ENCODE results near the gene ADPGK. TPM values are rescaled to one million over a fixed set of nuclear protein-coding genes. Genes with fewer than 3 reads are reported as not detected.

Gene ADPGK
- total RNA-seq, 1 donor from 2014 or later = 39.1 TPM

- Histone ChIP-seq H3K4me3 (ENCODE audit: low read length in 3 of 3) (no peak overlapping the region), H3K36me3 (ENCODE audit: control insufficient read depth in 3 of 3, insufficient read depth in 3 of 3, low read length in 3 of 3) (peaks cover 17 to 36% (median 27%) of the 10 kb centered on the region in 3 donors), H3K27me3 (ENCODE audit: control insufficient read depth in 3 of 3, insufficient read depth in 3 of 3, low read length in 3 of 3) (no peaks in the 10 kb centered on the region), H3K9ac (ENCODE audit: low read depth in 1 of 3, low read length in 3 of 3) (no peak overlapping the region), H3K27ac (ENCODE audit: low read depth, low read length) (no peak overlapping the region), H3K4me1 (ENCODE audit: control insufficient read depth in 3 of 3, insufficient read depth in 3 of 3, low read length in 3 of 3) (no peaks in the 10 kb centered on the region), H3K9me3 (ENCODE audit: control insufficient read depth in 3 of 3, low read length in 3 of 3) (no peaks in the 10 kb centered on the region)
Measured at GRCh38 chr15:72760590-72761260, 22.8 kb downstream of the ADPGK start.

- Histone ChIP-seq H3K36me3 (ENCODE audit: control insufficient read depth in 3 of 3, insufficient read depth in 3 of 3, low read length in 3 of 3) (peaks cover 30 to 49% (median 46%) of the 10 kb centered on the region in 3 donors), H3K27ac (ENCODE audit: low read depth, low read length) (peak overlapping the region; percentile 25), H3K9ac (ENCODE audit: low read depth in 1 of 3, low read length in 3 of 3) (no peak overlapping the region)
Measured at GRCh38 chr15:72758182-72758581, 25.4 kb downstream of the ADPGK start.

GRCh38 chr15:72754096-72754495 is 29.5 kb downstream of the ADPGK start:
- peaks cover 35 to 57% (median 55%) of the 10 kb centered on the region in 3 donors for H3K36me3 ChIP-seq (ENCODE audit: control insufficient read depth in 3 of 3, insufficient read depth in 3 of 3, low read length in 3 of 3)

More at GRCh38 chr15:72758182-72758581, 25.4 kb downstream of the ADPGK start:
- Histone ChIP-seq H3K27me3 (ENCODE audit: control insufficient read depth in 3 of 3, insufficient read depth in 3 of 3, low read length in 3 of 3) (no peaks in the 10 kb centered on the region), H3K4me3 (ENCODE audit: low read length in 3 of 3) (no peak overlapping the region), H3K4me1 (ENCODE audit: control insufficient read depth in 3 of 3, insufficient read depth in 3 of 3, low read length in 3 of 3) (no peaks in the 10 kb centered on the region), H3K9me3 (ENCODE audit: control insufficient read depth in 3 of 3, low read length in 3 of 3) (no peaks in the 10 kb centered on the region)

GRCh38 chr15:72751751-72752455 is 31.7 kb downstream of the ADPGK start:
- Histone ChIP-seq H3K27me3 (ENCODE audit: control insufficient read depth in 3 of 3, insufficient read depth in 3 of 3, low read length in 3 of 3) (no peaks in the 10 kb centered on the region), H3K9me3 (ENCODE audit: control insufficient read depth in 3 of 3, low read length in 3 of 3) (no peaks in the 10 kb centered on the region), H3K36me3 (ENCODE audit: control insufficient read depth in 3 of 3, insufficient read depth in 3 of 3, low read length in 3 of 3) (peaks cover 29 to 50% (median 44%) of the 10 kb centered on the region in 3 donors), H3K4me1 (ENCODE audit: control insufficient read depth in 3 of 3, insufficient read depth in 3 of 3, low read length in 3 of 3) (peaks cover 0 to 4% (median 0%) of the 10 kb centered on the region in 3 donors), H3K27ac (ENCODE audit: low read depth, low read length) (no peak overlapping the region), H3K9ac (ENCODE audit: low read depth in 1 of 3, low read length in 3 of 3) (peak overlapping the region in 1 of 3 donors; percentile 20), H3K4me3 (ENCODE audit: low read length in 3 of 3) (no peak overlapping the region)

More at GRCh38 chr15:72754096-72754495, 29.5 kb downstream of the ADPGK start:
- no peak overlapping the region for H3K9ac ChIP-seq (ENCODE audit: low read depth in 1 of 3, low read length in 3 of 3)
- H3K27ac ChIP-seq (ENCODE audit: low read depth, low read length) = no peak overlapping the region
- no peak overlapping the region for H3K4me3 ChIP-seq (ENCODE audit: low read length in 3 of 3)
- peaks cover 0 to 4% (median 0%) of the 10 kb centered on the region in 3 donors for H3K4me1 ChIP-seq (ENCODE audit: control insufficient read depth in 3 of 3, insufficient read depth in 3 of 3, low read length in 3 of 3)
- no peaks in the 10 kb centered on the region for H3K9me3 ChIP-seq (ENCODE audit: control insufficient read depth in 3 of 3, low read length in 3 of 3)
- H3K27me3 ChIP-seq (ENCODE audit: control insufficient read depth in 3 of 3, insufficient read depth in 3 of 3, low read length in 3 of 3) = no peaks in the 10 kb centered on the region

- no peaks in the 10 kb centered on the region for H3K9me3 ChIP-seq (ENCODE audit: control insufficient read depth in 3 of 3, low read length in 3 of 3)
- peaks cover 0 to 4% (median 0%) of the 10 kb centered on the region in 3 donors for H3K4me1 ChIP-seq (ENCODE audit: control insufficient read depth in 3 of 3, insufficient read depth in 3 of 3, low read length in 3 of 3)
- no peak overlapping the region for H3K27ac ChIP-seq (ENCODE audit: low read depth, low read length)
- no peak overlapping the region for H3K4me3 ChIP-seq (ENCODE audit: low read length in 3 of 3)
- H3K27me3 ChIP-seq (ENCODE audit: control insufficient read depth in 3 of 3, insufficient read depth in 3 of 3, low read length in 3 of 3) = no peaks in the 10 kb centered on the region
- no peak overlapping the region for H3K9ac ChIP-seq (ENCODE audit: low read depth in 1 of 3, low read length in 3 of 3)
- H3K36me3 ChIP-seq (ENCODE audit: control insufficient read depth in 3 of 3, insufficient read depth in 3 of 3, low read length in 3 of 3) = peaks cover 11 to 28% (median 26%) of the 10 kb centered on the region in 3 donors
Measured at GRCh38 chr15:72749700-72750099, 33.9 kb downstream of the ADPGK start.

- Histone ChIP-seq H3K9ac (ENCODE audit: low read depth in 1 of 3, low read length in 3 of 3) (no peak overlapping the region), H3K27me3 (ENCODE audit: control insufficient read depth in 3 of 3, insufficient read depth in 3 of 3, low read length in 3 of 3) (no peaks in the 10 kb centered on the region), H3K9me3 (ENCODE audit: control insufficient read depth in 3 of 3, low read length in 3 of 3) (no peaks in the 10 kb centered on the region), H3K4me1 (ENCODE audit: control insufficient read depth in 3 of 3, insufficient read depth in 3 of 3, low read length in 3 of 3) (no peaks in the 10 kb centered on the region), H3K27ac (ENCODE audit: low read depth, low read length) (no peak overlapping the region), H3K4me3 (ENCODE audit: low read length in 3 of 3) (no peak overlapping the region), H3K36me3 (ENCODE audit: control insufficient read depth in 3 of 3, insufficient read depth in 3 of 3, low read length in 3 of 3) (peaks cover 10 to 41% (median 29%) of the 10 kb centered on the region in 3 donors)
Measured at GRCh38 chr15:72740219-72740618, 43.3 kb downstream of the ADPGK start.

- H3K27me3 ChIP-seq (ENCODE audit: control insufficient read depth in 3 of 3, insufficient read depth in 3 of 3, low read length in 3 of 3) = no peaks in the 10 kb centered on the region
- no peak overlapping the region for H3K9ac ChIP-seq (ENCODE audit: low read depth in 1 of 3, low read length in 3 of 3)
- H3K9me3 ChIP-seq (ENCODE audit: control insufficient read depth in 3 of 3, low read length in 3 of 3) = no peaks in the 10 kb centered on the region
- H3K4me3 ChIP-seq (ENCODE audit: low read length in 3 of 3) = no peak overlapping the region
- no peaks in the 10 kb centered on the region for H3K4me1 ChIP-seq (ENCODE audit: control insufficient read depth in 3 of 3, insufficient read depth in 3 of 3, low read length in 3 of 3)
- peaks cover 10 to 51% (median 40%) of the 10 kb centered on the region in 3 donors for H3K36me3 ChIP-seq (ENCODE audit: control insufficient read depth in 3 of 3, insufficient read depth in 3 of 3, low read length in 3 of 3)
- no peak overlapping the region for H3K27ac ChIP-seq (ENCODE audit: low read depth, low read length)
Measured at GRCh38 chr15:72737723-72738122, 45.8 kb downstream of the ADPGK start.

- no peak overlapping the region for H3K4me3 ChIP-seq (ENCODE audit: low read length in 3 of 3)
- no peaks in the 10 kb centered on the region for H3K4me1 ChIP-seq (ENCODE audit: control insufficient read depth in 3 of 3, insufficient read depth in 3 of 3, low read length in 3 of 3)
- peaks cover 10 to 51% (median 43%) of the 10 kb centered on the region in 3 donors for H3K36me3 ChIP-seq (ENCODE audit: control insufficient read depth in 3 of 3, insufficient read depth in 3 of 3, low read length in 3 of 3)
- no peaks in the 10 kb centered on the region for H3K9me3 ChIP-seq (ENCODE audit: control insufficient read depth in 3 of 3, low read length in 3 of 3)
- no peak overlapping the region for H3K9ac ChIP-seq (ENCODE audit: low read depth in 1 of 3, low read length in 3 of 3)
- H3K27me3 ChIP-seq (ENCODE audit: control insufficient read depth in 3 of 3, insufficient read depth in 3 of 3, low read length in 3 of 3) = no peaks in the 10 kb centered on the region
- no peak overlapping the region for H3K27ac ChIP-seq (ENCODE audit: low read depth, low read length)
Measured at GRCh38 chr15:72737061-72737460, 46.5 kb downstream of the ADPGK start.

- Histone ChIP-seq H3K9me3 (ENCODE audit: control insufficient read depth in 3 of 3, low read length in 3 of 3) (no peaks in the 10 kb centered on the region), H3K27me3 (ENCODE audit: control insufficient read depth in 3 of 3, insufficient read depth in 3 of 3, low read length in 3 of 3) (no peaks in the 10 kb centered on the region), H3K27ac (ENCODE audit: low read depth, low read length) (no peak overlapping the region), H3K4me1 (ENCODE audit: control insufficient read depth in 3 of 3, insufficient read depth in 3 of 3, low read length in 3 of 3) (no peaks in the 10 kb centered on the region), H3K36me3 (ENCODE audit: control insufficient read depth in 3 of 3, insufficient read depth in 3 of 3, low read length in 3 of 3) (peaks cover 12 to 60% (median 52%) of the 10 kb centered on the region in 3 donors), H3K4me3 (ENCODE audit: low read length in 3 of 3) (no peak overlapping the region), H3K9ac (ENCODE audit: low read depth in 1 of 3, low read length in 3 of 3) (no peak overlapping the region)
Measured at GRCh38 chr15:72735111-72735510, 48.4 kb downstream of the ADPGK start.

Measured in skeletal muscle tissue (tissue), 4 donors.